ENCODE measurements around the gene CRYBA2. TPM values are rescaled to one million over a fixed set of nuclear protein-coding genes. Genes with fewer than 3 reads are reported as not detected.

CRYBA2 gene
- total RNA-seq, 4 donors from 2014 or later = not detected

- no peak overlapping the region for H3K4me3 ChIP-seq
- no peak overlapping the region for H3K27ac ChIP-seq
- peaks cover 5 to 17% of the 10 kb centered on the region in 2 donors for H3K4me1 ChIP-seq
- no peaks in the 10 kb centered on the region for H3K9me3 ChIP-seq
- TF ChIP-seq POLR2A (IDR thresholded peaks at IDR 0.05) = no peak
- no peak for TF ChIP-seq CTCF (IDR thresholded peaks at IDR 0.05 in 4 of 5, conservative IDR thresholded peaks at IDR 0.05 in 1 of 5)
- H3K36me3 ChIP-seq = no peaks in the 10 kb centered on the region
- DNase-seq = no peak
- H3K27me3 ChIP-seq = peaks cover 96 to 99% (median 98%) of the 10 kb centered on the region in 3 donors
- ATAC-seq = no peak
- intact Hi-C loops (cut with DNase I; ENCODE audit: low total_unique reads) = loop anchor here (10.0 kb wide), 1 partner anchor 305 kb away; no protein-coding TSS in a partner anchor
- in situ Hi-C loops (cut with MboI; ENCODE audit: low sequenced_read_pairs in 4 of 4) = no loop called here
Measured at GRCh38 chr2:218990052-218990451, 3.2 kb downstream of the CRYBA2 start.

- ATAC-seq (no peak), DNase-seq (no peak)
- H3K36me3 ChIP-seq = no peaks in the 10 kb centered on the region
- no peak overlapping the region for H3K27ac ChIP-seq
- intact Hi-C loops (cut with DNase I; ENCODE audit: low total_unique reads) = no loop called here
- peaks cover 12 to 25% of the 10 kb centered on the region in 2 donors for H3K4me1 ChIP-seq
- no peak overlapping the region for H3K4me3 ChIP-seq
- TF ChIP-seq POLR2A (IDR thresholded peaks at IDR 0.05) (no peak), CTCF (IDR thresholded peaks at IDR 0.05 in 4 of 5, conservative IDR thresholded peaks at IDR 0.05 in 1 of 5) (no peak)
- H3K9me3 ChIP-seq = no peaks in the 10 kb centered on the region
- in situ Hi-C loops (cut with MboI; ENCODE audit: low sequenced_read_pairs in 4 of 4) = no loop called here
- H3K27me3 ChIP-seq = peaks cover 98 to 99% (median 98%) of the 10 kb centered on the region in 3 donors
Measured at GRCh38 chr2:218988650-218989049, 4.6 kb downstream of the CRYBA2 start.

- in situ Hi-C loops (cut with MboI; ENCODE audit: low sequenced_read_pairs in 4 of 4) = no loop called here
- Histone ChIP-seq H3K4me3 (no peak overlapping the region), H3K27me3 (peaks cover 98 to 99% (median 98%) of the 10 kb centered on the region in 3 donors), H3K27ac (no peak overlapping the region), H3K9me3 (no peaks in the 10 kb centered on the region), H3K4me1 (peaks cover 10 to 20% of the 10 kb centered on the region in 2 donors), H3K36me3 (no peaks in the 10 kb centered on the region)
- no peak for TF ChIP-seq POLR2A (IDR thresholded peaks at IDR 0.05)
- TF ChIP-seq CTCF (IDR thresholded peaks at IDR 0.05 in 4 of 5, conservative IDR thresholded peaks at IDR 0.05 in 1 of 5) = no peak
- intact Hi-C loops (cut with DNase I; ENCODE audit: low total_unique reads) = no loop called here
- DNase-seq (no peak), ATAC-seq (no peak)
Measured at GRCh38 chr2:218988164-218988563, 5.1 kb downstream of the CRYBA2 start.

- Histone ChIP-seq H3K27ac (no peak overlapping the region), H3K9me3 (no peaks in the 10 kb centered on the region), H3K36me3 (no peaks in the 10 kb centered on the region), H3K4me1 (peaks cover 19 to 26% of the 10 kb centered on the region in 2 donors), H3K27me3 (peaks cover 97 to 99% (median 98%) of the 10 kb centered on the region in 3 donors), H3K4me3 (no peak overlapping the region)
- in situ Hi-C loops (cut with MboI; ENCODE audit: low sequenced_read_pairs in 4 of 4) = no loop called here
- TF ChIP-seq CTCF (IDR thresholded peaks at IDR 0.05 in 4 of 5, conservative IDR thresholded peaks at IDR 0.05 in 1 of 5) (no peak), POLR2A (IDR thresholded peaks at IDR 0.05) (no peak)
- DNase-seq (no peak), ATAC-seq (no peak)
- intact Hi-C loops (cut with DNase I; ENCODE audit: low total_unique reads) = no loop called here
Measured at GRCh38 chr2:218986148-218986761, 7.0 kb downstream of the CRYBA2 start.

Measured in gastrocnemius medialis (tissue), 4 donors.